GM20000 (cell line): ENCODE data around the gene PEX11A.

Experiments used
- DNase-seq: peaks from one replicate; pipeline ENCODE4 v3.0.0; 2012; ENCODE audit warnings: low spot score
- TF ChIP-seq, protein P1 (sequence below): IDR thresholded peaks from 2 replicates; pipeline ENCODE4 v1.5.1; 2012; ENCODE audit warnings: mild to moderate bottlenecking, control low read depth; ENCODE audit errors: extremely low read depth, missing control alignments

The PEX11A gene

DNA sequence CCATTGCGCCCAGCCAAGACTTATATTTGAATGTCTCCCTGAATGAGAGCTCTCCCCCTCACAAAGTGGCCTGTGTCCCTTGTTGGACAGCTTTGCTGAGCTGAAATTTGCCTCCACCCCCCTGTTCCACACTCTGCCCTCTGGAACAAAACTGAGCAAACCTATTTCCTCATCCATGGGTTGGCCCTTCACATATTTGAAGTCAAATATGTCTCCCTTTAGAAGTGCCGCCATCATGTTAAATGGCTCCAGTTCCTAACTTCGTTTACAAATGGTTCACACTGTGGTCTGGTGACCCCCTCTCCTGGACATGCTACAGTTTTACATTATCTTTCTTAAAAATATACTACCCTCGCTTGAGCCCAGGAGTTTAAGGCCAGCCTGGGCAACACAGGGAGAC, 16.0 kb downstream of the PEX11A start:
- TF ChIP-seq, protein P1, sequence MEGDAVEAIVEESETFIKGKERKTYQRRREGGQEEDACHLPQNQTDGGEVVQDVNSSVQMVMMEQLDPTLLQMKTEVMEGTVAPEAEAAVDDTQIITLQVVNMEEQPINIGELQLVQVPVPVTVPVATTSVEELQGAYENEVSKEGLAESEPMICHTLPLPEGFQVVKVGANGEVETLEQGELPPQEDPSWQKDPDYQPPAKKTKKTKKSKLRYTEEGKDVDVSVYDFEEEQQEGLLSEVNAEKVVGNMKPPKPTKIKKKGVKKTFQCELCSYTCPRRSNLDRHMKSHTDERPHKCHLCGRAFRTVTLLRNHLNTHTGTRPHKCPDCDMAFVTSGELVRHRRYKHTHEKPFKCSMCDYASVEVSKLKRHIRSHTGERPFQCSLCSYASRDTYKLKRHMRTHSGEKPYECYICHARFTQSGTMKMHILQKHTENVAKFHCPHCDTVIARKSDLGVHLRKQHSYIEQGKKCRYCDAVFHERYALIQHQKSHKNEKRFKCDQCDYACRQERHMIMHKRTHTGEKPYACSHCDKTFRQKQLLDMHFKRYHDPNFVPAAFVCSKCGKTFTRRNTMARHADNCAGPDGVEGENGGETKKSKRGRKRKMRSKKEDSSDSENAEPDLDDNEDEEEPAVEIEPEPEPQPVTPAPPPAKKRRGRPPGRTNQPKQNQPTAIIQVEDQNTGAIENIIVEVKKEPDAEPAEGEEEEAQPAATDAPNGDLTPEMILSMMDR: no peak
- DNase-seq: no peak

DNA sequence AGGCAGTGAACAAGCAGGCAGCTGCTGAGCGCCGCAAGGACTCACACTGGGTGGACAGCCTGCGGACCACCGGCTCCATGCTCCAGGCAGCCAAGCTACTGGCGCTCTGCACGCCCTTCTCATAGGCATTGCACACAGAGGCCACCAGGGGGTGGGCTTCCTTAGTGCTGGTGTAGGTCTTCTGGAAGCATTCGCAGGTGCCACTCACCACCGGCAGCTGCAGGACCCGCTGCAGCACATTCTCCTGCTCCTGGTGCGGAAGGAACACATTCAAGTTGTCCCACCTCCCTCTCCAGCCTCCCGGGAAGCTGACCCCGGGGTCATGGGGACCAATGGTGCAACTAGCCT, 17.4 kb downstream of the PEX11A start:
- TF ChIP-seq, protein P1: peak; percentile 34
- no peak for DNase-seq

DNA sequence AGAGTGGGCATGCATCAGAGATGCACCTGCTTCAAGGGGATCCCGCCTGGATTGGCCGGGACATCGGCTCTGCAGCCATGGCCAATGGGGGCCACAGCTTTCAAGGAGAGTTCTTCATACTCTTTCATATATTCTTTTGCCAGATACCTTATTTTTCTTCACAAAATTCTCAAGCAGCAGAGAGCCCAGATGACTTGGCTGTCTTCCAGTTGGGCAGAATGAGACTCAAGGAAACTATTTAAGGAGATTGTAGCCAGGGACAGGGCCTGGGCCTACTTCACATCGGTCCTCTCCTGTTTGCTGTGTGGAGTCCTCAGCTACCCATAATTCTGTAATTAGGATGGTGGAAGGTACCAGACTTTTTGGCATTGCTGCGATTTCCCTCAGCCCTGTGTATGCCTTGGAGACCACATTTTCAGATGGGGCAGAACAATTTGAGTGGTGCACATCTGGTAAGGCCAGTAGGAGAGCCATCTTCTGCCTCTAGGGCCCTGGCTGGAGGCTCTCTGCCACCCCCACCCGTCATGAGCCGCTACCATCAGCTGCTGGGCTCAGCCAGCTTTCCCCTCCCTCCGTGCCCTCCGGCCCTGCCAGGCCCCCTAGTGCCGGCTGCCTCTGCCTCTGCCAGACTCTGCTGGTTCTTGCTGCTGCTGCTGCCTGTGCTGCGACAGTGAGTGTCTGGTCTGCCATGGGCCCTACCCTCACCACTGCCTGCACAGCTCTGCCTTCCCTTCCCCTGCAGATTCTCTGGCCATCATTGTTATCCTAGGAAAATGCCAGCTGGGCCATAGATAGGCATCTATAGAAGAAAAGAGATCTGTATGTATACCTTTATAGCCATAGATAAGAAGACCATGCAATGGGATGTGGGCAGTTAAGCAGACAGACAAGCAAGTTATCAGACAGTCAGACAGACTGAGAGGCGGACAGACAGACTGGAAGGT, 18.1 kb downstream of the PEX11A start:
- no peak for DNase-seq
- TF ChIP-seq, protein P1: no peak

DNA sequence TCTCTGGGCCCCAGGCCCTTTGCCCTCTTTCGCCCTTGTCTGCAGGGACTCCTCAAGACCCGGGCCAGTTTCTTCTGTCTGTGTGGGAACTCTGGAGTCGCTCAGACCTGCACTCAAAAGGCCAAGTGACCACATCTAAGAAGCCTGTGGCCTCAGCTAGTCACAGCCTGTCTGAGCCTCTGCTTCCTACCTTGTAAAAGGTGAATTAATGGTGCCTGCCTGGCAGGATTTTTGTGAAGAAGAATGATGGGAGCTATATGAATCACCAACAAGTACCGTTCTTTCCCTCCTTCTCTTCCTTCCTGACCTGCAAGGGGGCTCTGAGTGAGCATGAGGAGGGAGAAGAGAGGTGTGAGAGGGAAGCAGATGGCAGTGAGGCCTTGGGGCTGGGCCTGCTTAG, 18.9 kb downstream of the PEX11A start:
- TF ChIP-seq, protein P1: no peak
- no peak for DNase-seq

DNA sequence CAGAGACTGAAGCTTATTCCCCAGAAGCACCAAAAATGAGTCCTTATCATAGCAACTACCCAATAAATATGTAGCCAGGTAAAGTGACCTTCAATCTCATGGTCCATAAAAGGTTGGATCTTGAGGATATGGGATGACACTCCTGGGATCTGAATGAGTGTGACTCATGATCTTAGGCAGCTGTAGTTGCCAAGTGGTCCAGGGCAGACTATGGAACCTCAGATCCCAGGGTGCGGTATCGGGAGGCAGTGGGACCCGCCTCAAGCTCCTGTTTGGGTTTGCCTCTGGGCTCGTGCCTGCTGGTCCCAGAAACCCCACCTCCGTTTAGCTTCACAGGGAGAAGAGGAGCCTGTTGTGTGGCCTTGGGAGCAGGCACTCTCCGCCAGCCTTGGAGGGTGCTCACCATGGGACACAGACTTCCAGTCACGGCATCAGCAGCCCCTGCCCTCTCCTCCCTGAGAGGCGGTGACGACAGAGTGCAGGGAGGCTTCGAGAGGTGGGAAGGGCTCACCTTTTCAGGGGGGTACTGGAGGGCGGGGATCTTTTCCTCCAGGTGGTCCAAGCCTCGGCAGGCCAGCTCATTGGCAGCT, 19.5 kb downstream of the PEX11A start:
- TF ChIP-seq, protein P1: no peak
- DNase-seq: no peak

DNA sequence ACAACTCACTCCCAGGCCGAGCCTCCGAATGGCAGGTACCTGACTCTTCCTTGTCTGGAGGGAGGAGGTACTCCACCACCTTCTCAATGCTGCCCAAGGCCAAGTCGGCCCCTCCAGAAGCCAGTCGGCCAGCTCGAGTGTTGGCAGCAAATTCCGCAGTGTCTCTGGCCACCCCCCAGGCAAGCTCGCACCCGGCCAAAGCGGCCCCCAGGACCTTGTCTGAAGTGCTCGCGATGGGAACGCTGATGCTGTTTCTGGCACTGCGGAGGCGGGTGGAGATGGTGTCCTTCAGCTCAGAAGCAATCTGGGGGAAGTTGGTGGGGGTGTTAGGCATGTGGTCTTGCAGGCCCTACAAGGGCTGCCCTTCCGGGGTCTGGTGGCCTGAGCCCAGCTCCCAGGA, 20.6 kb downstream of the PEX11A start:
- TF ChIP-seq, protein P1: no peak
- no peak for DNase-seq

- no peak for DNase-seq
- TF ChIP-seq, protein P1: no peak
These were observed 21.2 kb downstream of the PEX11A start for GRCh38 chr15:89669309-89669865.
